ENCODE results near the gene NFKBIB. TPM values are rescaled to one million over a fixed set of nuclear protein-coding genes. Genes with fewer than 3 reads are reported as not detected.
"Not testable (repeated sequence)": the region's sequence is repeated elsewhere in the genome, so short reads cannot be mapped to it uniquely, and the experiment has no call there.

The NFKBIB gene
- total RNA-seq, 1 experiment from 2014 or later = 17.0 TPM

DNA sequence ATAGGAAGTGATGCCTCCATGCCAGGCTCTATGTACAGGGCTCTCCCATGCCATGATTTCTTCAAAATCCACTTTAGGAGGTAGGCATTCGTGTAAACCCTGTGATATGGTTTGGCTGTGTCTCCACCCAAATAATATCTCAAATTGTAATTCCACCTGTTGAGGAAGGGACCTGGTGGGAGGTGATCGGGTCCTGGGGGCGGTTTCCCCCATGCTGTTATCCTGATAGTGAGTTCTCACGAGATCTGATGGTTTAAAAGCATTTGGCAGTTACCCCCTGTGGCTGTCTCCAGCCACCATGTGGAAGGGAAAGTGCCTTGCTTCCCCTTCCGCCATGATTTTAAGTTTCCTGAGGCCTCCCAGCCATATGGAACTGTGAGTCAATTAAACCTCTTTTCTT is 22.7 kb downstream of the NFKBIB start:
- no peak for DNase-seq (ENCODE audit: extremely low read depth, low read depth)

- DNase-seq (ENCODE audit: extremely low read depth, low read depth) = no peak
Observed at GRCh38 chr19:38924388-38924787, 24.6 kb downstream of the NFKBIB start.

GRCh38 chr19:38928391-38929001 is 28.7 kb downstream of the NFKBIB start:
- no peak for DNase-seq (ENCODE audit: extremely low read depth, low read depth)

- peak; percentile 85 for DNase-seq (ENCODE audit: extremely low read depth, low read depth)
Observed at GRCh38 chr19:38929929-38930775, 30.4 kb downstream of the NFKBIB start, which contains the start of gene SARS2. Gene SARS2 (minus strand): TSS chr19:38930763. CDS start chr19:38930736, 27 bp downstream.

GRCh38 chr19:38930776-38931520 is 31.2 kb downstream of the NFKBIB start, which contains the start of gene MRPS12:
Gene MRPS12 (plus strand): TSS chr19:38930944. CDS start chr19:38931295, 351 bp downstream.
- peak; percentile 98 for DNase-seq (ENCODE audit: extremely low read depth, low read depth)

DNA sequence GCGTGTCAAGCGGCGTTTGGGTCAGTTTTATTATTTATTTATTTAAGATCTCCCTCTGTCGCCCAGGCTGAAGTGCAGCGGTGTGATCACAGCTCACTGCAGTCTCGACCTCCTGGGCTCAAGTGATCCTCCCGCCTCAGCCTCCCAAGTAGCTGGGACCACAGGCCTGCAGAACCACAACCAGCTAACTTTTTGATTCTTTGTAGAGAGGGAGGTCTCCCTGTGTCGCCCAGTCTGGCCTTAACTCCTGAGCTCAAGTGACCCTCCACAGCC is 31.7 kb downstream of the NFKBIB start:
- DNase-seq (ENCODE audit: extremely low read depth, low read depth) = no peak

GRCh38 chr19:38932425-38933179 is 32.8 kb downstream of the NFKBIB start:
- no peak for DNase-seq (ENCODE audit: extremely low read depth, low read depth)

DNA sequence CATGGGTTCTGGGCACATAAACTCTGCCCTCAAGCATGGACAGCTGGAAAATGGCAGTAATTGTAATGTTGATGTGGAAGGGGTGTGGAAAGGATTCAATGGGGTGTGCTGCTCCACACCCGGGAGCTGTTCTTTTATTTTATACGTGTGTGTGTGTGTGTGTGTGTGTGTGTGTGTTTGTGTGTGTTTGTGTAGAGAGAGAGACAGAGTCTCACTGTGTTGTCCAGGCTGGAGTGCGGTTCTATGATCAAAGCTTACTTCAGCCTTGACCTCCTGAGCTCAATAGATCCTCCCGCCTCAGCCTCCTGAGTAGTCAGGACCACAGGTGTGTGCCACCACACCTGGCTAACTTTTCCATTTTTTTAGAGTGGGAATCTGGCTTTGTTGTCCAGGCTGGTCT is 33.8 kb downstream of the NFKBIB start:
- no peak for DNase-seq (ENCODE audit: extremely low read depth, low read depth)

- DNase-seq (ENCODE audit: extremely low read depth, low read depth) = no peak
Observed at GRCh38 chr19:38939957-38940356, 40.2 kb downstream of the NFKBIB start.

DNA sequence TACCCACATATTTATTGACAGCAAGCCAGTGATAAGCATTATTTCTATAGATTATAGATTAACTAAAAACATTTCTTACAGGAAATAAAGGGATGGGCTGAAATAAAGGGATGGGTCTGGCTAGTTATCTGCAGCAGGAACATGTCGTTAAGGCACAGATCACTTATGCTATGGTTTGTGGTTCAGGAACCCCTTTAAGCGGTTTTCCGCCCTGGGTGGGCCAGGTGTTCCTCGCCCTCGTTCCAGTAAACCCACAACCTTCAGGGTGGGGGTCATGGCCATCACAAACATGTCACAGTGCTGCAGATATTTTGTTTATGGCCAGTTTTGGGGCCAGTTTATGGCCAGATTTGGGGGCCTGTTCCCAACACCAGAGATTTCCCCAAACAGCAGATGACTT is 41.7 kb downstream of the NFKBIB start:
- DNase-seq (ENCODE audit: extremely low read depth, low read depth) = not testable (repeated sequence)

DNA sequence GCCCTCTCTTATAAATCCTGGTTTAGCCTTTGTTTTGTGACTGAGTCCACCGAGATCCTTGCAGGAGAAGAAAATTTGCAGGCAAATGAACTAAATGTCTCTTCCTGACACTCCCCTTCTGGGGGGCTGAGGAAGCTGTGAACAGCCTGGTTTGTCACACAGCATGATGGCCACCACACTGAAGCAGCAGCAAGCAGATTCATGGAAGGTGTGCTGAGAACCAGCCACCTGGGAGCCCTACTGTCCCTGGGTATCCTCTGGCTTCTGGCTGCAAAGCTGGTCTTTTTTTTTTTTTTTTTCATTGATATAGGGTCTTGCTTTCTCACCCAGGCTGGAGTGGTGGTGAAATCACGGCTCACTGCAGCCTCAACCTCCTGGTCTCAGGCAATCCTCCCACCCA is 42.2 kb downstream of the NFKBIB start:
- DNase-seq (ENCODE audit: extremely low read depth, low read depth) = no peak

- DNase-seq (ENCODE audit: extremely low read depth, low read depth) = no peak
Observed at GRCh38 chr19:38942471-38943181, 42.9 kb downstream of the NFKBIB start.

DNA sequence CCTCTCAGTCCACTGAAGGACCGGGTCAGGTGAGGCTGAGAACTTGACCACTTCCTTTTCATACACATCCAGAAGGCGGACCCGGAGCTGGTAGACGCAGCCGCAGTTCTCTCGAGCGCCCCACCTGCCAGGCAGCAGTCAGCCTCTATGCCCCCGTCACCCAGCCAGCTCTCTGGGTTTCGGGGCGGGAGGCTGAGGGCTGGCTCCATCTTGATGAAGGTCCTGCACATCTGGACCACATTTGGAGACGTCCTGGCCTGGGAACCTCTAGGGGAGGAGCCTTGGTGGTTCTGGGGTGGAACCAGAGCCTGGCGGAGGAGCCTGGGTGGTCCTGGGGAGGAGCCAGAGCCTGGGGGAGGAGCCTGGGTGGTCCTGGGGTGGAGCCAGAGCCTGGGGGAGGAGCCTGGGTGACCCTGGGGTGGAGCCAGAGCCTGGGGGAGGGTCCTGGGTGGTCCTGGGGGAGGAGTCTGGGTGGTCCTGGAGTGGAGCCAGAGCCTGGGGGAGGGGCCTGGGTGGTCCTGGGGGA is 45.3 kb downstream of the NFKBIB start:
- DNase-seq (ENCODE audit: extremely low read depth, low read depth) = no peak

DNA sequence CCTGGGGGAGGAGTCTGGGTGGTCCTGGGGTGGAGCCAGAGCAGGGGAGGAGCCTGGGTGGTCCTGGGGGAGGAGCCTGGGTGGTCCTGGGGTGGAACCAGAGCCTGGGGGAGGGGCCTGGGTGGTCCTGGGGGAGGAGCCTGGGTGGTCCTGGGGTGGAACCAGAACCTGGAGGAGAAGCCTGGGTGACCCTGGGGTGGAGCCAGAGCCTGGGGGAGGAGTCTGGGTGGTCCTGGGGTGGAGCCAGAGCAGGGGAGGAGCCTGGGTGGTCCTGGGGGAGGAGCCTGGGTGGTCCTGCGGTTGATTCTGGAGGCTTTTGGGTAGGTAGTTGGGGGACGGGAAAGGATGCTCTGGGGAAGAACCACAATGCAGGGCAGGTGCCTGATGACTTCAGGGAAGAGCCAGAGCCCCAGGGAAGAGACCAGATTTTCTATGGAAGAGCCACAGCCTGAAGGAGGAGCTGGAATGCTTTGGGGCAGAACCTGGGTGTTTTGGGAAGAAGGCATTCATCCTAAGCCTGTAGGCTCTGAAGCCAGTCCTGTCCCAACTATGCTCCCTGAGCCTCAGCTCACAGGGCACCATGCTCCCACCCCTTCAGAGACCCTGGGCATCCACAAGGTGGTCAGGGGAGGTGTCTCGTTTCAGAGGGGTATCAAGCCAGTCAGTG is 45.9 kb downstream of the NFKBIB start:
- DNase-seq (ENCODE audit: extremely low read depth, low read depth) = no peak

GRCh38 chr19:38946229-38947010 is 46.7 kb downstream of the NFKBIB start:
- no peak for DNase-seq (ENCODE audit: extremely low read depth, low read depth)

- DNase-seq (ENCODE audit: extremely low read depth, low read depth) = peak; percentile 66
Observed at GRCh38 chr19:38949580-38950367, 50.0 kb downstream of the NFKBIB start.

DNA sequence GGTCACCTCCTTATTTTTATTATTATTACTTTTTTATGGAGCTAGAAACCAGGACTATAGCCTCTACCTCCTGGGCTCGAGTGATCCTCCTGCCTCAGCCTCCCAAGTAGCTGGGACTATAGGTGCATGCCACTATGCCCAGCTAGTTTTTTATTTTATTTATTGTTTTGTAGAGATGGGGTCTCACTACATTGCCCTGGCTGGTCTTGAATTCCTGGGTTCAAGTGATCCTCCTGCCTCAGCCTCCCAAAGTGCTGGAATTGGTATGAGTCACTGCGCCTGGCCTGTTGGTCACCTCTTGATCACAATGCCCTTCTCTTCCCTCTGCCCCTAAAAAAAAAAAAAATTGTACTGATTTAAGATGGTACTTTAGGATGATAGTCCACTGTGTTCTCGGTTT is 51.4 kb downstream of the NFKBIB start:
- no peak for DNase-seq (ENCODE audit: extremely low read depth, low read depth)
